Activated T-cell treated with anti-CD3 and anti-CD28 coated beads for 4 hours (primary cell): ENCODE results near the gene PLCL1.

Experiments used
- DNase-seq: peaks from one replicate; pipeline ENCODE4 v3.0.0-alpha.2; 2020

The PLCL1 gene

GRCh38 chr2:197804049-197804757, at the start of gene PLCL1:
TSS of gene PLCL1 (plus strand) at chr2:197804593.
- peak; percentile 77 for DNase-seq

- no peak for DNase-seq
Measured at GRCh38 chr2:197759013-197759412, 45.4 kb upstream of the PLCL1 start.

GRCh38 chr2:197759625-197760292, 44.6 kb upstream of the PLCL1 start:
- no peak for DNase-seq

- no peak for DNase-seq
Measured at GRCh38 chr2:197760293-197760657, 44.1 kb upstream of the PLCL1 start.

- peak; percentile 23 for DNase-seq
Measured at GRCh38 chr2:197777823-197778407, 26.5 kb upstream of the PLCL1 start.

- no peak for DNase-seq
Measured at GRCh38 chr2:197779261-197779660, 25.1 kb upstream of the PLCL1 start.

GRCh38 chr2:197782126-197782525, 22.3 kb upstream of the PLCL1 start:
- no peak for DNase-seq

- no peak for DNase-seq
Measured at GRCh38 chr2:197784956-197785941, 19.1 kb upstream of the PLCL1 start, which contains the start of gene BOLL. TSS of gene BOLL (minus strand) at chr2:197785319. CDS start at chr2:197781850, 3,469 bp downstream.

- DNase-seq, result no peak
Measured at GRCh38 chr2:197786010-197786877, 18.1 kb upstream of the PLCL1 start.

- DNase-seq, result no peak
Measured at GRCh38 chr2:197793456-197793855, 10.9 kb upstream of the PLCL1 start.

- DNase-seq, result no peak
Measured at GRCh38 chr2:197795277-197795676, 9.1 kb upstream of the PLCL1 start.

- DNase-seq, result no peak
Measured at GRCh38 chr2:197798187-197798586, 6.2 kb upstream of the PLCL1 start.

- no peak for DNase-seq
Measured at GRCh38 chr2:197799068-197799467, 5.3 kb upstream of the PLCL1 start.

GRCh38 chr2:197800091-197800490, 4.3 kb upstream of the PLCL1 start:
- DNase-seq, result no peak

GRCh38 chr2:197801033-197801432, 3.4 kb upstream of the PLCL1 start:
- DNase-seq, result no peak

- DNase-seq, result no peak
Measured at GRCh38 chr2:197803033-197803444, 1.4 kb upstream of the PLCL1 start.

GRCh38 chr2:197804758-197805714, 643 bp downstream of the PLCL1 start:
- no peak for DNase-seq

- DNase-seq, result no peak
Measured at GRCh38 chr2:197805715-197806633, 1.6 kb downstream of the PLCL1 start.

- no peak for DNase-seq
Measured at GRCh38 chr2:197809064-197809463, 4.7 kb downstream of the PLCL1 start.

GRCh38 chr2:197810016-197810415, 5.6 kb downstream of the PLCL1 start:
- no peak for DNase-seq
